GM21367 (cell line): ENCODE data around the gene IGFN1.

Experiments used
- ATAC-seq: cut with Tn5 transposase; IDR thresholded peaks from one replicate; pipeline ENCODE4 v1.9.1; 2021; ENCODE audit not compliant: unreplicated experiment

The IGFN1 gene

DNA sequence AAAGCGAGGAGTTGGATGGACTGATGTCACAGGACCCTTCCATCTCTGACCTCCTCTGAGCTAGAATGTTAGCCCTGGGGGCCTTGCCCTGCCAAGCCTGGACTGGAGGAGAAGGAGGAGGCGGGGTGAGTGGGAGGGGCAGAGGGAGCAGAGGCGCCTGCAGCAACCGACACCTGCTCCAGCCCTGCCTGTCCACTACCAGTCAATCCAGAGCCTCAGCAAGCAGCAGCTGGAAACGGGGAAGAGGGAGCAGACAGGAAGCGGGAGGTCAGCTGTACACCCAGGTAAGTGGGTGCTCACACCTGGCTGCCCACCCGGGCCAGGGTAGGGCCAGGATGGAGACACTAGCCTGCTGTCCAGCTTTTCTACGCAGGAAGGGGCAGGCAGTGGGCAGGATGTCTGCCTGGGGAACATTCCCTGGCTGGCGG is at the start of gene IGFN1:
IGFN1 (plus strand) TSS at position 201 of the 428 bp plus-strand sequence. CDS start 2,470 bp downstream, outside the sequence.
- no peak for ATAC-seq

DNA sequence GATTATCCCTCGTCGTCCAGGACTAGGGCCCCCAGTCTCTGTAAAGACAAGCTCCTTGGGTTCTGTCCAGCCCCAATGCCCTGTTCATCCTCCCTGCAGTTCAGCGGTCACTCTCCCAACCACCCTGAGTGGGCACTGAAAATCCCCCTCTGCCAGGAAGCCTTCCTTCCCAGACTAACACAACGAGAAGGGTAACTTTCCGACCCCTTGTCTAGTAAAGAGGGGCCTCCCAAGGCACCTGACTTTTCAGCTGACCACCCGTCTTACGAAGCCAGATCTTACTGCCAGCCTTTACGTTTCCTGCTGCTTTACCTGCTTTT is 49.7 kb upstream of the IGFN1 start:
- ATAC-seq = no peak

DNA sequence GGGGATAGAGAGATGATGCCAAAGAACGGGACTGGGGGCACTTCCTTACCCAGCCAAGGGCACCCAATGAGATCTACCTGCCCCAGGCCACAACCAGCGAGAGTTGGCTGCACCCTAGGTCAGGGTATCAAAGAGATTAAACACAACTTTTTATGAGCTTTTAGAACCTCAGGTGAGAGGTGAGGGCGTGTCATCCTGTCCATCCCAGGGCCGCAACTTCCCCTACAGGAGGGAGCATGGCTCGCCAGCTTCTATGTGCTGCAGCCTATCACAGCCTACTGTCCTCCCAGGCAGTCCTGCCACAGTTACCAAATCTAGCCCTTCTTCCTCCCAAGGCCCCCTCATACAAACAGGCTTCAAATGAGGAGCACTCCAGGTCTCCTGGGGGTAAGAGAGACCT is 49.2 kb upstream of the IGFN1 start:
- ATAC-seq = no peak

DNA sequence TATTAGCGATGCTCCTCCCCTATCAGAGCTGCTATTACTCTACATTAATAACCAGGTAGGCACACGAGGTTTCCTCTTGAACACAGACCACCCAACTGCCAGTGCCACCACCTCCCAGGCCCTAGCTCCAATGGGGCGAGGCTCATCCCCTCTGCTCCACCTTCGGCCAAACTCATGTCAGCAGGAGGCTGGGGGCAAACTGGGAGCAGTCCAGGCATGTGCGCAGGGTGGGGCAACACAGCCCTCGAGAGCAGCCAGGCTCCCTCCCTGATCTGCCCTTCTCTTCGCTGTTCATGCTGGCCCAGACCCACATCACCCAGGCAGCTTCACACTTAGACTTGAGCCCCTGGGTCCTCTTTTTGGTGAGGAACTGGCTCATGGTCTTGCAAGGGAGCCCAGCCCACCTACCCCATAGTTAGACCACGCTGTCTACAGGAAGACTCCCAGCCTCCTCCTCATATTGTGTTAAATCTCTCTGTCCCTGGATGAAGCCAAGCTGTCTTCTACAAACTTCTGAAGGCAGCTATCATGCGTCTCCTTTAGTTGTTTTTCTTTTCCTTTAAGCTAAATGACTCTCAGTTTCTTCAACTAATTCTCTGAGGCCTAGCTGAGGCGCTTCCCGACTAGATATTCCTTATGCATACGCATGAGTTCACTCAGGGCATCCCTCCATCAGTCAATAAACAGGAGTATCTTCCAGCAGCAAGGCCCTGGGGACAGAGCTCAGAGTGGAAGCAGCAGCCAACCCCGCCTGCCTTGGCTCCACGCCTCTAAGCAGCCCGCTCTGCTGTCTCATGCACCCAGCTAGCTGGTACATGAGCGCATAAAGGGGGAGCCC is 48.4 kb upstream of the IGFN1 start:
- no peak for ATAC-seq

DNA sequence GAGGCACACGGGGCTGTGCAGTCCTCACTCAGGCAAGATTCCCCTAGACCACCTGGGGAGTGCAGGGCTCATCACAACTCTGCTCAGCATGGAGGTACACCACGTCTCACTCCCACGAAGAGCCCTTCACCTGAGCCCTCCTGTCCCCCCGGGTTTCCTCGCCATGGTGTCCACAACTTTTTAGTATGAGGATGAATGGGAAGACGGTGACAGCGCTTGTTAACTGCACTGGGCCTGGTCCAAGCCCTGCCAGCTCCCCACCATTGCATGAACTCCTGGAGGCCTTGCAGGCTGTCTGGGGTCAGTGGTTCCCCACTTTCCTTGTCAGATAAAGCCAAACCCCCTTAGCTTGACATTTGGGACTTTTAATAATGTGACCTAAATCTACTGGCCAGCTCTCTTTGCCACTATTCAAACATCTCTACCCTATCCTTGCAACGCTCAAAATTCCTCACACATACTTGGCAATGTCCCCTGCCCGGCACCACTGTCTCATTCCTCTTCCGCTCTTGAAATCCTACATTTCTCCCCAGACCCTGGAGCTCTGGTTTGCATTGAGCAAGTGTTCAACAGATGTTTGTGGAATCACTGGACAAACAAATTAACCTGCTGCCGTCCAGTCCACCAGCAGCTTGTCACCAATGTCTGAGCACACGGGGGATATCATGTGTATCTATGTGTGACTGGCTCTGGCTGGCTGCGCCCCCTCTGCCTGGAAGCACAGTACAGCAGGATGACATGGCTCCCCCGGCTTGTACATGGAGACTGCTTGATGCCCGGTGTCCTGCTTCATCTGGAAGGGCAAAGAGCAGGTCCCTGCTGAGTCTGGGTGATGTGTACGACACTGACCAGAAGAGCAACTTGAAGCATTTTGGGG is 47.5 kb upstream of the IGFN1 start:
- ATAC-seq = no peak

DNA sequence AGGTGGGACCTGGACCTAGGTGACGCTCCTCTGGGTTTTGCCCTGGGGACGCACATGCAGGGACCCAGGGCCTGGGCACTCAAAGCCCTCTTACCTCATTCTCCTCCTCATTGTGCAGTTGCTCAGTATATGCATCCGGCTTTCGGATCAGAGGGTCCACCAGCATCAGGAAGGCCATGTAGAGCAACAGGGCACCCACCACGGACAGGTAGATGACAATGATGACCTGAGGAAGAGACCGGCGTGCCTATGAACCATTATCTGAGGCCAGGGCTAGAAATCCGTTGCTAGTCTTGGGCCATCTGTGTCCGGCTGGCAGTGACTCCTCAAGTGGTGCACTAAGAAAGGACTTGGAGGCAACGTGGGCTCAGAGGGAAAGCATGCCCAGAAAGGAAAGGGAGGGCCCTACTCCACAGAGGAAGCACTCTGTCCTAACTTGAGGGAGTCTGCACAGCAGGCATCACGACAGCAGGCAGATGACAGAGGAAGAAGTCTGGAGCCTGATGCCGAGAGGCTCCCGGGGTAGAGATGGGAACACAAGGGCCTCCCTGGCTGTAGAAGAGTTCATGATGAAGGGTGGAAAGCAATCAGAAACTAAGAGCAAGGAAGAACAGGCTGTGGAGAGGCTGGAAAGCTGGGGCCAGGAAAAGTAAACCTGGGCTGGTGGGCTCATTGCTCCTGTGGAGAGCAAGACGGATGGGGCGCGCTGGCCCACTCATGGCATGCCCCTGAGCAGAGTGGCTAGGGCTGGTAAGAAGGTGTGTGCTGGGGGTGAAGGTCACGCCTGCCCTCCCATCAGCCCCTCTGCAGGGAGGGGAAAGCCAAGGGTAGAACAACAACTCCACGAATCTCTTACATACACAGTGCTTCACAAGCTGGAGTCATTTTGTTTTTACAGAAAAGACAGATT is 46.6 kb upstream of the IGFN1 start:
- ATAC-seq = no peak

DNA sequence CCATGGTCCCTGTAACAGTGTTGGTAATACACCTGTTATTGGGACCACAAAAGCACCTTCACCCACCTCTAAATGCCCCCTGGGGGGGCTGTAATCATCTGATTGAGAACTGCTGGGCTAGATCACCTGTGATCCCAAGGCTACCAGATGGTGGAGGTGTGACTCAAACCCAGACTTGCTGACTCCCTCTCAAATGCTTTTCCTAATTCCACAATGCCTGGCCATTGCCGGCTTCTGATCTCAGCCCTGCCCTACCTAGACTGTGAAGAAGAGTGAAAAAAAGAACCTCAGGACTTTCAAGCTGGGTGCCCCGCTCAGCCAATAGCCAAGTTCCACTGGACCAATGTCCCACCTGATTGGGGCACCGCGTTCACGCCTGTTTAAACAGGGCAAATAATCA is 45.9 kb upstream of the IGFN1 start:
- ATAC-seq = no peak

DNA sequence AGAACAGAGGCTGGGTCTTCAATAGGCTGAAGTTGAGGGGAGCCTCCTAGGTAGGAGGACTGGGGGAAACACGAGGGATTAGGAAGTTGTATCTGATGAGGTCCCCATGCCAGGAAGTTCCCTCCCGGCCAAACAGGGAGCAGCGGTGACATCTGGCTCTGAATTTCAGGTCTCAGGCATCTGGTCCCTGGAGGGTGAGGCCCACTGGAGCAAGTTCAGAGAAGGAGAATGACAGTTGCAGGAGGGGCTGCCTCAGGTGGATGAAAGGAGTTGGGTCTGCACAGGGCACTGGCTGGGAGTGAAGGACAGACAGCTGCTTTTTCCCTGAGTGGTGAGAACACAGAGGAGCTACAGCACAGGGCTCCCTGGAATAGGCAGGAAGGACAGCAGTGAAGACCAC is 45.5 kb upstream of the IGFN1 start:
- ATAC-seq = no peak

DNA sequence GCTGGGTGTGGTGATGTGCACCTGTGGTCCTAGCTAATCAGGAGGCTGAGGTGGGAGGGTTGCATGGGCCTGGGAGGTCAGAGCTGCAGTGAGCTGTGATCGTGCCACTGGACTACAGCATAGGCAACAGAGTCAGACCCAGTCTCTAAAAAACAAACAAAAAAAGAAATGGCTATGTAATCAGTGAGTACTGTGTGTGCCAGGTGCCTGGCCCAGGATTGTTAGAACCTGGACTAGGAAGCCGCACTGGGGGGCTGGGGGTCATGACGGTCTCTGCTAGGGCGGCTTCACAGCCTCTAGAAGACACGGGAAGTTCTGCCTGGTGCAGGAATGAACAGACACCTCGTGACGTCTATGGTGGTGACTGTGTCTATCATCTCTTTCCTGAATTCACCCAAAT is 44.8 kb upstream of the IGFN1 start:
- no peak for ATAC-seq

DNA sequence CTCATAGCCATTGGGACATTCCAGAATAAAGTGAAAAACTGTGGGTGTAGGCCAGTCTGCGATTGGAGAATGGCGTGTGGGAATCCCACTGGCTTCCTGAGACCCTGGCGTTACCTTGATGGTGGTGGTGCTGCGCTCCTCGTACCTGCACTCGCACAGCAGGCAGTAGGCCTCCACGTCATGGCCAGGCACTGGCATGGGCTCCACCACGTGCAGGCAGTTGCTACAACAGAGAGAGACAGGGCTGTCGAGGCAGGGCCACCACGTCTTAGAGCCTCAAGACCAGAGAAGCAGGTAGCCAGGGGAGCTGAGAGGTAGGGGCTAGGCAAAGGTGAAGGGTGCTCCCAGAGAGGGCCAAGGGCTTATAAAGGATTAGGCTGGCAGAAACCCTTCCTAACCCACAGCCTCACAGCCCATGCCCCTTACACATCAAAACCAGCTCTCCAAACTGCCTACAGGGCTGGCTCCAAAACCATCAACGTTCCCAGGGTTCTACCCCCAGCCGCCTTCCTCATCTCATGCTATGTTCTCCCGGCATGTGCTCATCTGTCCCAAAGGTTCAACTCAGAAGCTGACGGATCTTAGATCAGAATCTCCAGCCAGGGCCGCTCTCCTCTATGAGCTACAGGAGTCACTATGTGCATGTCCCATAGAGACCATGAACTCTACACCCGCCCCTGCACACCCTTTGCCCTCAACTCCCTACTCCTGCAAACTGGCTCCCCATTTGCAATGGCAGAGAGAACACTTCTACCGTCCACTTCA is 43.8 kb upstream of the IGFN1 start:
- no peak for ATAC-seq

DNA sequence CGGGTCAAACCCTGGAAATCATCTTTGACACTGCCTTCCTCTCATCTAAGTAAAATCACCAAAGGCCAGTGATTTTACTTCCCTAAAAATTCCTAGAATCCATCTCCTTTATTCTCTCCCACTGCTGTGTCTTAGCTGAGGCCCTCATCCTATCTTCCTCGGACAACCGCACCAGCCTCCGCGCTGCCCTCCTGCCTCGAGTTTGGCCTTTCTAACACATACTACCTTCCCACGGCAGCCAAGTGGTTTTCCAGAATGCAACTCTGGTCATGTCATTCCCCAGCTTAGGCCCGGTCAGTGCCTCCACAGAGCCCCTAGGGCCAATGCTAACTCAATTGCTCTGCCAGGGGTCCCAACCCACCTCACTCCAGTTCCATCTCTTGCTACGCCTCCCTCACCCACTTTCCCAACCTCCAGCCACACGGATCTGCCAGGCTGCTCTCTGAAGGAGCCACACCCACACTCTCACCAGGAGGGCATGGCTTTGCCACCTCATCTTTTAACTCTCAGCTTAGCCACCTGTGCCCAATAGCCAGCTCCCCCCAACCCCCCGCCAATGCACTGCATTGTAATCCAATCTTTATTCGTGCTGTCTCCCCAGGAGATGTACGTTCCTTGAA is 43.1 kb upstream of the IGFN1 start:
- no peak for ATAC-seq

DNA sequence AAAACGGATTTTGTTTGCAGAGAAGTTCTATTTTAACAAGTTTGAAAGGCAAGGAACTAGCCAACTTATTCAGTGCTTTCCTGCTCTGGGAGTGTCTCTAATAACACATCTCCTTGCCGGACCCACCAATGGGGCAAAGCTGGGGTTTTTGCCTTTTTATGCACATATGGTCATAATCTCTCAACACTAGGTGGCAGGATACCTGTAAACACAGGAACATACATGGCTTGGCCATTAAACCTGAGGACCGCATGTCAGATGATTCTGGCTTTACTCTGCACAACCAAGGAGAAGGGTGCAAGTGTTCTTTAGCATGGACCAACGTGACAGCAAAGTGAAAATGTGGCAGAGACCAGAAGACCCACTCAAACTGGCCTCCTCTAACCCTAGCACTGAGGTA is 41.2 kb upstream of the IGFN1 start:
- no peak for ATAC-seq

DNA sequence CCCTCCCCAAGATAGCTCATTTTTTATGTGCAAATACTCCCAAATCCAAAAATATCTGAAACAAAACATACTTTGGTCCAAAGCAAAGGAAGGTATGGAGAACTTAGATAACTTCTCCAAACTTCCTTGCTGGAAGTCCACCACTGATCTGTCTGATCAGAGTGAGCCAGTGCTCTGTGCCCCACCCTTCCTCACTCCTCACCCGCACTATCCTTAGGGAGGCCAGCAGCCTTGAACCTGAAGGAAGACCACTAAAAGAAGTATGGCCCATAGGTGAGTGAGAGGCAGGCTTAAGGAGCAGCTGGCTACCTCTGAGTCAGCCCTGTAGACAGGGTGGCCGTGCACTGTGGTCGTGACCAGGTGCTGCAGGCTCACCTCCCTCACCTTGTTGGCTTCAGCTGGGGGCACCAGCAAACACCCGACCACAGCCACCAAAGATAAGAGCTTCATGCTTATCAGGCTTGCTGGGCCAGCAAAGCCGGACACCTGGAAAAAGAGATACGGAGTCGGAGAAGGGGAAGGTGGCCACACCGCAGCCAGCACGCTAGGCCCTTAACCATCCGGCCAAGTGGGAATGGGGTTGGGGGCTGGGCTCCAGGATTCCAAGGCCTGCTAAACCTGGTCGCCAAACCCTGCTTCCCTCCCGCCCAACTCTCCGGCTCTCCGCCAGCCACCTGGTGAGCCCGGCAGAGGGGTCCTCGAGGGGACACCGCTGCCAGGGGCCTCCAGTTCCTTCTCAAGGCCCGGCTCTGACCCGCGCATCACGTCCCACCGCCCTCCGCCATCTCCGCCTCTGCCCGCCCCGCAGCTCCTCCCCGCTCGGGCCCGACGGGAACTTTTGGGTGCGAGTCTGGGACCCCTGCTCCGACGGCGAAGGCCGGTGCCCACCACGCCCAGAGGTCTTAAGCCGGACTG is 36.9 kb upstream of the IGFN1 start:
- peak; percentile 46 for ATAC-seq

DNA sequence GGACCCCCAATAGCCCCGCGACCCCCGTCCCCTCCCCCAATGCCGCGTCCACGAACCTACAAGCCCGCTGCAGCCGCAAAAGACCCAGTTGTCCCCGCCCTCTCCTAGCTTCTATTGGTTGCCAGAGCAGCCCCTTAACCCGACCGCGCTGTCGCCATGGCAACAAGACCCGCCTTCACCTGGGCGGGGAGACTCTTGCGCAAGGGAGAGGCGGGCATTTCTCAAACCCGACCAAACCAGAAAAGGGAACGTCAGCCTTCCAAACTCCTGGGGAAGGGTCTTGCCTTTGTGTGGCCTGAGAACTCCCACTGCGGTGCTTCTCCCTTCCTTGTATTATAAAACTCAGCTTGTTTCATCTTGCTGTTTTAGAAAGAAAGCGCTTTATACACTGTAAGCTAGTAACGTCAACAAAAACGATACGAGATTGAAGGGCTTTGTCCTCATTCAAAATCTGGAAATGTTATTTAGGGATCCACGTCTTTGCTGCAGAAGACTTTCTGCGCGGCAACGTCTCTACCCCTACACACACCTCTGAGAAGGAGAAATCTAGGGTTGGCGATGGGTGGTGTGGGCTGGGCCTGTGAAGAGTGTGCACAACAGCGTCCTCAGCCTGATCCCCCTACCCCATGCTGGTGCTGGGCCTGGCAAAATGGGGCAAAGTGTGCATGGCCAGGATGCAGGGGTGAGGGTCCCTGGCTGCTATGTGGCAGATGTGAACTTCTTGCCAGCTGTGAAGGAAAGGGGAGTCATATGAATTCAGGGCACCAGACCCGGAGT is 36.0 kb upstream of the IGFN1 start, which contains the start of gene TMEM9:
TMEM9 (minus strand) TSS at position 86 of the 777 bp plus-strand sequence. CDS start 551 bp downstream, outside the sequence.
- peak; percentile 95 for ATAC-seq

DNA sequence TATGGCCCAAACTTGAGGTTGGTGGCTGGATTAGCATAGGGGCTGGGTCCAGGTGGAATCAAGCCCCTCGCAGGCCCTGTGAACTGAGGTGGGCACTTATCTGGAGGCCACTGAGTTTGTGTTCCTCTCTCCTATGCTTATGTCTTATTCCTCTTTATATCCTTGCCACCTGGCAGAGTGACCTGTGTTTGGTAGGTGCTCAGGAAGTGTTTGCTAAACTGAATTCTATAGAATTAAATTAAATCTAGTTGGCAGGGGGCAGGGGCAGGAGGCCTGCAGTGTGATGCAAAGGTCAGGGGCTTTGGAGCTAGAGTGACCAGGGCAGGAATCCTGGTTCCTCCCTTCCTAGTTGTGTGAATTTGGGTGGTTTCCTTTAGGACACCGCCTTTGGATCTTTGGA is 35.3 kb upstream of the IGFN1 start:
- no peak for ATAC-seq

DNA sequence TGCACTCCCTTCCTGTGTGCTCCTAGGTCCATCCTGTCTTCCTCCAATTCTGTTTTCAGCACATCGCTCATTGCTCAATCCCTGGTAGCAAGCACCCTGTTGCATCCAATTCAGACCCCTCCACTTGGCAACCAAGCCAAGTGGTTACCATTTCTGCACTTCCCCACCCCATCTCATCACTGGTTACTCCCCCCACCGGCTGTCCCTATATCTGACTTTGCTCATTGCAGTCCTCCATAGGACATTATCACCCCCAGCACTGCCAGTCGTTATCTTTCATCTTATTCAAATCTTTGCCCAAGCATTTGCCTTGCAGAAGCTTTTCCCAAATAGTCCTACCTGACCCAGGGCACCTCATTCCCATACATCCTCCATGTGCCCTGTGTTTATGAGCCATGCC is 34.3 kb upstream of the IGFN1 start:
- ATAC-seq = no peak

DNA sequence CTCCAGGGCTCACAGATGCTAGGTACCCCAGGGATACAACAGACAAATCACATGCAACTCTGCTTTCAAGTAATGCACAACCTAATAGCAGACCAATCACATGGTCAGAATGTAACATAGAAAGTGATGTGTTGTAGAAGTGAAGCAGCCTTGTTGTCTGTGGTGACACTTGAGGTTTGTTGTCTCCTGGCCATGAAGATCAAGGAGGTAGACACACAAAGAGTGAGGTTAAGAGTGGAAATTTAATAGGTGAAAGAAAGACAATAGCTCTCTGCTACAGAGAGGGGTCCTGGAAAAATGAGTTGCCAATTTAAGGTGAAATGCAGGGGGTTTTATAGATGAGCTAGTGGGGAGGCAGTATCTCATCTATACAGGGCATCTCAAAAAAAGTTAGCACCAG is 33.8 kb upstream of the IGFN1 start:
- no peak for ATAC-seq

DNA sequence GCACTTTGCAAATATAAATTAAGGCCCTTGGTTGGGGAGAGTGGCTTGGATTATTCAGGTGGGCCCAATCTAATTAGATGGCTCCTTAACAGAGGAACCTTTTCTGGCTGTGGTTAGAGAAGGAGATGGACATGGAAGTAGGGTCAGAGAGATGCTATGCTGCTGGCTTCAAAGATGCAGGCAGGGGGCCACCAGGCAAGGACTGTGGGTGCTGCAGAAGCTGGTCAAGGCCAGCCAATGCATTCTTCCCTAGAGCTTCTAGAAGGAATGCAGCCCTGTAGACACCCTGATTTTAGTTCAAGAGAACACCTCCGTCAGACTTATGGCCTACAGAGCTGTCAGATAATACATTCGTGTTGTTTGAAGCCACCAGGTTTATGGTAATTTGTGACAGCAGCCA is 32.7 kb upstream of the IGFN1 start:
- ATAC-seq = no peak
